ENCODE results near the gene NSMF. TPM values are rescaled to one million over a fixed set of nuclear protein-coding genes. Genes with fewer than 3 reads are reported as not detected.

NSMF gene
- total RNA-seq, 1 donor from 2014 or later: 52.5 TPM

DNA sequence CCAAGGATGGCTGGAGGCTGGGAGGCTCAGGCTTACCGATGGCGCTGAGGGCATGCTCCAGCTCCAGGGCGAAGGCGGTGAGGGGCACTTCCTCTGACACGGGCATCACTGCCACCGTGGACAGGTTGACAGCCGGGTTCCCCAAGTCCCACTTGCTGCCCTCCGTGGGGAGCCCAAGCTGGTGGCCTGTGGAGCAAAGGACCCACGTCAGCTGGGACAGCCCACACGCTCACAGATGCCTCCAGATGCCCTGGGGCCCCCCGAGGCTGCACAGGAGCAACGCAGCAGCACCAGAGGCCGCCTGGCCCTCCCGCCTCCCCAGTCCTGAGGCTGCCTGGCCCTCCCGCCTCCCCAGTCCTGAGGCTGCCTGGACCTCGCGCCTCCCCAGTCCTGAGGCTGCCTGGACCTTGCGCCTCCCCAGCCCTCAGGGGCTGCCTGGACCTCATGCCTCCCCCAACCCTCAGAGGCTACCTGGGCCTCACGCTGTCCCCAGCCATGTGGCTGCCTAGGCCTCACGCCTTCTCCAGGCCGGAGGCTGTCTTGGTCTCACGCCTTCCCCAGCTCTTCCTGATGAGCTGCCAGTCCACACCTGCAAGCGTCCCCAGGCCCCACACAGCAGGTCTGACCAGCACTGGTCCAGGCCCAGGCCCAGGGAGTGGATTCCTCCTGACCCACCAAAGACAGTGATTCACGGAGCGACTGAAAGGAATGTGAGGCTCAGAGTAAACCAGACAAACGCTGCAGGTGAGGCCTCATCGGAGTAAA is 25.6 kb upstream of the NSMF start:
- Histone ChIP-seq H3K27me3 (ENCODE audit: control insufficient read depth, insufficient read depth, low read length) (peaks cover 11% of the 10 kb centered on the region), H3K36me3 (ENCODE audit: control insufficient read depth, insufficient read depth, low read length) (no peaks in the 10 kb centered on the region), H3K4me3 (ENCODE audit: low read depth, low read length) (no peak overlapping the region)
- DNase-seq (ENCODE audit: low read depth): no peak
- TF ChIP-seq, protein P1, sequence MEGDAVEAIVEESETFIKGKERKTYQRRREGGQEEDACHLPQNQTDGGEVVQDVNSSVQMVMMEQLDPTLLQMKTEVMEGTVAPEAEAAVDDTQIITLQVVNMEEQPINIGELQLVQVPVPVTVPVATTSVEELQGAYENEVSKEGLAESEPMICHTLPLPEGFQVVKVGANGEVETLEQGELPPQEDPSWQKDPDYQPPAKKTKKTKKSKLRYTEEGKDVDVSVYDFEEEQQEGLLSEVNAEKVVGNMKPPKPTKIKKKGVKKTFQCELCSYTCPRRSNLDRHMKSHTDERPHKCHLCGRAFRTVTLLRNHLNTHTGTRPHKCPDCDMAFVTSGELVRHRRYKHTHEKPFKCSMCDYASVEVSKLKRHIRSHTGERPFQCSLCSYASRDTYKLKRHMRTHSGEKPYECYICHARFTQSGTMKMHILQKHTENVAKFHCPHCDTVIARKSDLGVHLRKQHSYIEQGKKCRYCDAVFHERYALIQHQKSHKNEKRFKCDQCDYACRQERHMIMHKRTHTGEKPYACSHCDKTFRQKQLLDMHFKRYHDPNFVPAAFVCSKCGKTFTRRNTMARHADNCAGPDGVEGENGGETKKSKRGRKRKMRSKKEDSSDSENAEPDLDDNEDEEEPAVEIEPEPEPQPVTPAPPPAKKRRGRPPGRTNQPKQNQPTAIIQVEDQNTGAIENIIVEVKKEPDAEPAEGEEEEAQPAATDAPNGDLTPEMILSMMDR (IDR thresholded peaks at IDR 0.05; ENCODE audit: insufficient read depth, low read length, poor library complexity, severe bottlenecking): no peak

DNA sequence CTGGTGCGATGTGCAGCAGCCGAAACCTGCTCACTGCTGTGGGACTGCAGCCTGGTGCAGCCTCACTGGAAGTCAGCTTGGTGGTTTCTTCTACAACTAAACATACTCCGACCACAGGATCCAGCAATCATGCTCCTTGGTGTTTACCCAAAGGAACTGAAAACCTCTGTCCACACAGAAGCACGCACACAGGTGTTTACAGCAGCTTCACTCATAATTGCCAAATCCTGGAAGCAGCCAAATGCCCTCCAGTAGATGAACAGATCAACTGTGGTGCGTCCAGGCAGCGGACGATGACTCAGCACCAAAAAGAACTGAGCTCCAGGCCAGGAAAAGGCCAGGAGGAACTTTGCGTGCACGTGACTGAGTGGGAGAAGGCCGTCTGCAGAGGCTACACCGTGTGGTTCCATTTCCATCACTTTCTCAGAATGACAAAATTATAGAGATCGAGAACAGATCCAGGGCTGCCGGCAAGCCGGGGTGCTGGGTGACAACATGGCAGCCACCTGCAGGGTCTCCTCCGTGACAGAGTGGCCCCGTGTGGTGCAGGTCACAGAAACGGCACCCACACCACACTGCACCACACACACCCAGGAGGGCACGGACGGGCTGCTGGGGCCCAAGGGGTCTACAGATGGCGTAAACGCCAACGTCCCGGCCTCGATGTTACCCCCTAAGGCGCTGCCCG is 23.1 kb upstream of the NSMF start:
- peaks cover 26% of the 10 kb centered on the region for H3K27me3 ChIP-seq (ENCODE audit: control insufficient read depth, insufficient read depth, low read length)
- peak; percentile 18 for DNase-seq (ENCODE audit: low read depth)
- no peak overlapping the region for H3K4me3 ChIP-seq (ENCODE audit: low read depth, low read length)
- no peaks in the 10 kb centered on the region for H3K36me3 ChIP-seq (ENCODE audit: control insufficient read depth, insufficient read depth, low read length)
- TF ChIP-seq, protein P1 (IDR thresholded peaks at IDR 0.05; ENCODE audit: insufficient read depth, low read length, poor library complexity, severe bottlenecking): no peak

- Histone ChIP-seq H3K27me3 (ENCODE audit: control insufficient read depth, insufficient read depth, low read length) (peaks cover 26% of the 10 kb centered on the region), H3K36me3 (ENCODE audit: control insufficient read depth, insufficient read depth, low read length) (no peaks in the 10 kb centered on the region), H3K4me3 (ENCODE audit: low read depth, low read length) (no peak overlapping the region)
- DNase-seq (ENCODE audit: low read depth): no peak
- TF ChIP-seq, protein P1 (IDR thresholded peaks at IDR 0.05; ENCODE audit: insufficient read depth, low read length, poor library complexity, severe bottlenecking): no peak
These were observed 21.9 kb upstream of the NSMF start for GRCh38 chr9:137480686-137481683.

GRCh38 chr9:137479892-137480685 is 21.0 kb upstream of the NSMF start:
- TF ChIP-seq, protein P1 (IDR thresholded peaks at IDR 0.05; ENCODE audit: insufficient read depth, low read length, poor library complexity, severe bottlenecking): no peak
- no peak overlapping the region for H3K4me3 ChIP-seq (ENCODE audit: low read depth, low read length)
- peaks cover 26% of the 10 kb centered on the region for H3K27me3 ChIP-seq (ENCODE audit: control insufficient read depth, insufficient read depth, low read length)
- no peaks in the 10 kb centered on the region for H3K36me3 ChIP-seq (ENCODE audit: control insufficient read depth, insufficient read depth, low read length)
- DNase-seq (ENCODE audit: low read depth): no peak

Data from kidney epithelial cell (primary cell).